ENCODE data around the gene TBPL1. TPM values are rescaled to one million over a fixed set of nuclear protein-coding genes. Genes with fewer than 3 reads are reported as not detected.

Gene TBPL1
- 10 to 100 TPM; 27.7 to 30.8 TPM for total RNA-seq

DNA sequence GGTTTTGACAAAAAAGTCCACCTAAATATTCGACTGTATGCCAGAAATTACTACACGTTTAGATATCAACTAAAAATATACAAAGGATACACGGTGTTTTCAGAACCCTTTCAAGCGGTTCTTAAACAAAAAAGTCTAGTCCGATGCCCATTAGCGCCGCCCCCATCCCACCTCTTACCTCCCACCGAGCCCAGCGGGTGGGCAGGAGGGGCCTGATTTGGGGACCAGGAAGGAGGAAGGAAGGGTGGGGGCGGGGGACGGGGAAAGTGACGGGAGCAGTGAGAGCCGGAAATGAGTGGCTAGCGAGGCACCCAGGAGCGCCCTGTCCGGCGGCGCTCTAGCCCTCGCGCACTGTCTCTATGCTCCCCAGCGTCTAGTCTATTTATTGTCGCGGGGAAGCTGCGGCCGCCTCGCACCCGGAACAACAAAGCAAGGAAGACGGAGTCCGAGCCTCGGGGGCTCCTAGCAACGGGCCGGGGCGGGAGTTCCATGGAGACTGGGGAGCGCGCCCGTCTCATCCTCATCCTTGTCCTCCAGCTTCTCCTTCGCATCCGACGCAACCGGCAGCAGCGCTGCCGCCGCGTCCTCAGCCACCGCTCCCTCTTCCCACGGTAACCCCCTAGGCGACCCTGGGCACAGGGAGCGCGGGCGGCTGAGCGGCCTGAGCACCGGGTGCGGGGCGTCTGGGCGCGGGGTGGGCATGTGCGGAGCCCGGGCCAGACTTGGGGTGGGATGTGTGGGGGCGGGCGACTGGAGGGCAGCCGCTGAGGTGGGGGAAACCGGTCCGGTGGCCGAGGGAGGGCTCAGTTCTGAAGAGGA is at the start of gene TBPL1:
Gene TBPL1, plus strand, starts transcription at position 410 of the 819 bp plus-strand sequence. CDS start 26,902 bp downstream, outside the sequence.
- Histone ChIP-seq H3K36me3 (no peaks in the 10 kb centered on the region), H3K4me1 (replicated peaks) (peaks cover 2% of the 10 kb centered on the region), H3K4me3 (peak within 1 kb of the TSS; percentile 78 to 96), H3K27ac (peak within 1 kb of the TSS; percentile 93 to 94), H3K27me3 (replicated peaks; ENCODE audit: insufficient read depth) (no peaks in the 10 kb centered on the region), H3K9me3 (no peaks in the 10 kb centered on the region)
- TF ChIP-seq, protein P1, sequence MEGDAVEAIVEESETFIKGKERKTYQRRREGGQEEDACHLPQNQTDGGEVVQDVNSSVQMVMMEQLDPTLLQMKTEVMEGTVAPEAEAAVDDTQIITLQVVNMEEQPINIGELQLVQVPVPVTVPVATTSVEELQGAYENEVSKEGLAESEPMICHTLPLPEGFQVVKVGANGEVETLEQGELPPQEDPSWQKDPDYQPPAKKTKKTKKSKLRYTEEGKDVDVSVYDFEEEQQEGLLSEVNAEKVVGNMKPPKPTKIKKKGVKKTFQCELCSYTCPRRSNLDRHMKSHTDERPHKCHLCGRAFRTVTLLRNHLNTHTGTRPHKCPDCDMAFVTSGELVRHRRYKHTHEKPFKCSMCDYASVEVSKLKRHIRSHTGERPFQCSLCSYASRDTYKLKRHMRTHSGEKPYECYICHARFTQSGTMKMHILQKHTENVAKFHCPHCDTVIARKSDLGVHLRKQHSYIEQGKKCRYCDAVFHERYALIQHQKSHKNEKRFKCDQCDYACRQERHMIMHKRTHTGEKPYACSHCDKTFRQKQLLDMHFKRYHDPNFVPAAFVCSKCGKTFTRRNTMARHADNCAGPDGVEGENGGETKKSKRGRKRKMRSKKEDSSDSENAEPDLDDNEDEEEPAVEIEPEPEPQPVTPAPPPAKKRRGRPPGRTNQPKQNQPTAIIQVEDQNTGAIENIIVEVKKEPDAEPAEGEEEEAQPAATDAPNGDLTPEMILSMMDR (IDR thresholded peaks at IDR 0.05) = no peak
- peak; percentile 92 for TF ChIP-seq POLR2AphosphoS5 (IDR thresholded peaks at IDR 0.05)
- TF ChIP-seq POLR2A (IDR thresholded peaks at IDR 0.05) = peak; percentile 43
- WGBS = under 1% methylated on average over 61 of the region's 64 CpGs
- intact Hi-C loops (cut with DNase I) = loop anchor here (1.0 kb wide), 1 partner anchor 20 kb away; no protein-coding TSS in a partner anchor
- peak; percentile 94 for DNase-seq (ENCODE audit: low spot score)

DNA sequence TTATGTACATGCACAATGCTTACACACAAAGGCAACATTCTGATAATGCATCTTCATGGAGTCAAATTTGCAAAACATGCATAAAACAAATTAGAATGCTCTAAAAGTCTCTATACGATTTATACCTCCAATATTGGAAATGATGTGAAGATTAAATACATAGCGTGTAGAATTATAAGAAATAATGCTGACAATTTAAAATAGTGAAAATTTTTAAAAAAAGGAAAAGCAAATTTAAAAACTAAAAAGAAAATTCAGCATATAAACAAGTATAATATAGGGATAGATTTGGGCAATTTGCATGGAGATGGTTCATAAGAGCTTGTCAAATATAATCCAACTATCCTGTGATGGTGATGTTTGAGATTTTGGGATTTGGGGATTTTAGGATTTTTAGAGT is 49.2 kb upstream of the TBPL1 start:
- 94% methylated on average over 2 of the region's 2 CpGs for WGBS
- H3K27me3 ChIP-seq (replicated peaks; ENCODE audit: insufficient read depth) = no peaks in the 10 kb centered on the region
- intact Hi-C loops (cut with DNase I) = no loop called here
- H3K9me3 ChIP-seq = no peaks in the 10 kb centered on the region
- TF ChIP-seq POLR2AphosphoS5 (IDR thresholded peaks at IDR 0.05) = no peak
- no peak for TF ChIP-seq POLR2A (IDR thresholded peaks at IDR 0.05)
- TF ChIP-seq, protein P1 (IDR thresholded peaks at IDR 0.05) = no peak
- no peaks in the 10 kb centered on the region for H3K36me3 ChIP-seq
- H3K4me3 ChIP-seq = no peak overlapping the region
- no peak for DNase-seq (ENCODE audit: low spot score)
- H3K27ac ChIP-seq = no peak overlapping the region
- no peaks in the 10 kb centered on the region for H3K4me1 ChIP-seq (replicated peaks)

DNA sequence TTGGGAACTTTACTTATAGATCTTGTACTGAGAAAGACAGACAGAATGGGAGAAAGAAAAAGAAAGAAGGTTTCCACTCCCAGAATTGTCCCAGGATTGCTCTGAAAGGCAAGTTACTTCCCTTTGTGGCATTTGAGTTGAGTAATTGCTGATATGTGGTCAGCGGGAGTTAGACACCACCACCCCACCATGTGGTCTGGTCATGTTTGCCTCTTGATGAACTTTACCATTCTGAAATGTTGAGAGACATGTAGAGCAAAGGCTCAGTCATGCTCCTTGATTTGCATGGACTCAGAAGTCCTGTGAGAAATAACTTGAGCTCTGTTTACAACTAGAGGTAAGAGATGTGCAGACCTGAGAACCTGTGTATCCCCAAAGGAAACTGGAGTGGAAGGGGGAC is 47.0 kb upstream of the TBPL1 start:
- intact Hi-C loops (cut with DNase I) = no loop called here
- 82% methylated on average over 1 of the region's 1 CpG for WGBS
- no peaks in the 10 kb centered on the region for H3K9me3 ChIP-seq

DNA sequence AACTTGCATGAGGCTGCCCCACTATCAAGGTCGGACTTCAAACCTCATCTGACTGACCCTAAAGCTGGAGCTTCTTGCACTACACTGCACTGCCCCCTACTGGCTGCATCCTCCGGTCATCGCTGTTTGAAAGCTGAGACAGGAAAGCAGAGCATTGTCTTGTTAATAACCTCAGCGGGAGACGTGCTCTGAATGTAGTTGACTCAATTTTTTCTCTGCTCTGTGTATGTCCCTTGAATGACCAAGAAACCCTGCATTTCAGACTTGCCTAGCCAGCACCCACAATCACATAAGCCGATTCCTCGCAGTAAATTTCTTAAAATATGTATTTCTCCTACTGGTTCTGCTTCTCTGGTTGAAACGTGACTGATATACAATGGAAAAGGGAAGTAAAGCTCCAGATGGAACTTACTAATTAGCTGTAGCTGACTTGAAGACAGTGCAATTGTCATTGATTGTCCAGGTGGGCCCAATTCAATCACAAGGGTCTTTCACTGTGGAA is 36.3 kb upstream of the TBPL1 start:
- intact Hi-C loops (cut with DNase I) = loop anchor here (2.0 to 5.0 kb wide), 3 partner anchors 26 to 79 kb away; no protein-coding TSS in a partner anchor

More for the DNA sequence above, 47.0 kb upstream of the TBPL1 start:
- Histone ChIP-seq H3K27me3 (replicated peaks; ENCODE audit: insufficient read depth) (no peaks in the 10 kb centered on the region), H3K4me3 (no peak overlapping the region), H3K4me1 (replicated peaks) (no peaks in the 10 kb centered on the region), H3K27ac (no peak overlapping the region), H3K36me3 (no peaks in the 10 kb centered on the region)
- TF ChIP-seq POLR2AphosphoS5 (IDR thresholded peaks at IDR 0.05) = no peak
- no peak for TF ChIP-seq POLR2A (IDR thresholded peaks at IDR 0.05)
- TF ChIP-seq, protein P1 (IDR thresholded peaks at IDR 0.05) = no peak
- no peak for DNase-seq (ENCODE audit: low spot score)

More for the DNA sequence above, 36.3 kb upstream of the TBPL1 start:
- no peaks in the 10 kb centered on the region for H3K36me3 ChIP-seq
- 5% methylated on average over 8 of the region's 8 CpGs for WGBS
- TF ChIP-seq, protein P1 (IDR thresholded peaks at IDR 0.05) = peak; percentile 26 to 79 (median 72)
- TF ChIP-seq POLR2AphosphoS5 (IDR thresholded peaks at IDR 0.05) (no peak), POLR2A (IDR thresholded peaks at IDR 0.05) (no peak)
- no peaks in the 10 kb centered on the region for H3K27me3 ChIP-seq (replicated peaks; ENCODE audit: insufficient read depth)
- H3K9me3 ChIP-seq = no peaks in the 10 kb centered on the region
- H3K4me1 ChIP-seq (replicated peaks) = no peaks in the 10 kb centered on the region
- no peak overlapping the region for H3K27ac ChIP-seq
- no peak overlapping the region for H3K4me3 ChIP-seq
- DNase-seq (ENCODE audit: low spot score) = peak; percentile 80

Measured in prostate gland (tissue), 2 donors.